ENCODE data around the gene SPTBN1.
"Not testable (repeated sequence)": the region's sequence is repeated elsewhere in the genome, so short reads cannot be mapped to it uniquely, and the experiment has no call there.

Gene SPTBN1

GRCh38 chr2:54525321-54525720 lies 69.2 kb downstream of the SPTBN1 start:
- no peak for DNase-seq (ENCODE audit: low read depth)
- no peak overlapping the region for H3K4me3 ChIP-seq (ENCODE audit: control insufficient read depth, low read depth, low read length)
- no peak for TF ChIP-seq CTCF (IDR thresholded peaks at IDR 0.05; ENCODE audit: control insufficient read depth, insufficient read depth, low read depth, low read length, missing control alignments)

GRCh38 chr2:54526226-54526879 lies 70.2 kb downstream of the SPTBN1 start:
- no peak overlapping the region for H3K4me3 ChIP-seq (ENCODE audit: control insufficient read depth, low read depth, low read length)
- no peak for DNase-seq (ENCODE audit: low read depth)
- no peak for TF ChIP-seq CTCF (IDR thresholded peaks at IDR 0.05; ENCODE audit: control insufficient read depth, insufficient read depth, low read depth, low read length, missing control alignments)

- no peak overlapping the region for H3K4me3 ChIP-seq (ENCODE audit: control insufficient read depth, low read depth, low read length)
- no peak for DNase-seq (ENCODE audit: low read depth)
- no peak for TF ChIP-seq CTCF (IDR thresholded peaks at IDR 0.05; ENCODE audit: control insufficient read depth, insufficient read depth, low read depth, low read length, missing control alignments)
These were observed 72.3 kb downstream of the SPTBN1 start for GRCh38 chr2:54528311-54528955.

DNA sequence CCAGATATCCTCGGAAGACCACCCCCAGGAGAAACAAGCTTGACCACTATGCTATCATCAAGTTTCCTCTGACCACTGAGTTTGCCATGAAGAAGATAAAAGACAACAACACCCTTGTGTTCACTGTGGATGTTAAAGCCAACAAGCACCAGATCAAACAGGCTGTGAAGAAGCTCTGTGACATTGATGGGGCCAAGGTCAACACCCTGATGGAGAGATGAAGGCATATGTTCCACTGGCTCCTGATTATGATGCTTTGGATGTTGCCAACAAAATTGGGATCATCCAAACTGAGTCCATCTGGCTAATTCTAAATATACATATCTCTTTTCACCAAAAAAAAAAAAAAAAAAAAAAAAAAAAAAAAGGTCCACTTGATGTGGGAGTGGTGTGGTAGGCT lies 73.4 kb downstream of the SPTBN1 start:
- DNase-seq (ENCODE audit: low read depth); H3K4me3 ChIP-seq (ENCODE audit: control insufficient read depth, low read depth, low read length): not testable (repeated sequence)

- DNase-seq (ENCODE audit: low read depth), result no peak
- no peak for TF ChIP-seq CTCF (IDR thresholded peaks at IDR 0.05; ENCODE audit: control insufficient read depth, insufficient read depth, low read depth, low read length, missing control alignments)
- no peak overlapping the region for H3K4me3 ChIP-seq (ENCODE audit: control insufficient read depth, low read depth, low read length)
These were observed 73.8 kb downstream of the SPTBN1 start for GRCh38 chr2:54529935-54530334.

- no peak for TF ChIP-seq CTCF (IDR thresholded peaks at IDR 0.05; ENCODE audit: control insufficient read depth, insufficient read depth, low read depth, low read length, missing control alignments)
- no peak for DNase-seq (ENCODE audit: low read depth)
- no peak overlapping the region for H3K4me3 ChIP-seq (ENCODE audit: control insufficient read depth, low read depth, low read length)
These were observed 75.4 kb downstream of the SPTBN1 start for GRCh38 chr2:54531558-54531957.

DNA sequence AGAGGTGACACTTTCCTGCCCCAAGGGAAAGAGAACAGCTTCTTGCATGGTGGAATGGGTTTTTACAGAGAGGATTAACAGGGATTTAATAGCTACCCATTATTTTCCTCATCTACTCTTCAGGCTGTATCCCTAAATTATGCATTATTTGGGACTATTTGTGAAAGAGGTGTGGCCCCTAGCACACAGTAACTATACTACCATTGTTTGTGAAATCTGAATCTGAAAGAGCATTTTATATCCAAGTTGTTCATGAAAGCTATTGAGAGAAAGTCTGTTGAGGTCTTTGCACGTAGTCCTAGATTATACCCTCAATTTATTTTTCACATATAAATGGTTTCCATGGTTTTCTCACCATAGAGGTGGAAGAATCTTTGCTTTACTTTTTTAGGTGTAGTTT lies 78.1 kb downstream of the SPTBN1 start:
- H3K4me3 ChIP-seq (ENCODE audit: control insufficient read depth, low read depth, low read length), result no peak overlapping the region
- no peak for DNase-seq (ENCODE audit: low read depth)
- TF ChIP-seq CTCF (IDR thresholded peaks at IDR 0.05; ENCODE audit: control insufficient read depth, insufficient read depth, low read depth, low read length, missing control alignments), result no peak
